Left renal pelvis (tissue), 4 donors: ENCODE results near the gene ADAMTS20. TPM values are rescaled to one million over a fixed set of nuclear protein-coding genes. Genes with fewer than 3 reads are reported as not detected.
"Not testable (repeated sequence)": the region's sequence is repeated elsewhere in the genome, so short reads cannot be mapped to it uniquely, and the experiment has no call there.

Experiments used
- DNase-seq, 4 donors: peaks; one replicate each; pipeline ENCODE4 v3.0.0-alpha.2; 2013; ENCODE audit warnings: low read depth in 4 of 4, low spot score in 3 of 4
- polyA plus RNA-seq, 4 donors: library from polyadenylated mRNA; unstranded; fragments of 120-200 nt; gene quantifications; one replicate each; pipeline ENCODE4 v1.2.1, GENCODE V29; 2013; ENCODE audit not compliant: insufficient read length in 4 of 4

ADAMTS20 gene
- under 1 TPM; 0.35 to 0.99 (median 0.75) TPM for polyA plus RNA-seq

GRCh38 chr12:43551971-43552559 lies at the start of gene ADAMTS20:
ADAMTS20 (minus strand) TSS chr12:43552203; CDS start chr12:43551921, 282 bp downstream.
- peak in 2 of 4 donors; percentile 38 to 39 for DNase-seq

GRCh38 chr12:43599708-43600107 lies 47.7 kb upstream of the ADAMTS20 start:
- no peak for DNase-seq

GRCh38 chr12:43599066-43599465 lies 47.1 kb upstream of the ADAMTS20 start:
- DNase-seq = no peak

GRCh38 chr12:43590307-43590706 lies 38.3 kb upstream of the ADAMTS20 start:
- DNase-seq = no peak

GRCh38 chr12:43586646-43587245 lies 34.7 kb upstream of the ADAMTS20 start:
- no peak for DNase-seq

GRCh38 chr12:43585676-43586075 lies 33.7 kb upstream of the ADAMTS20 start:
- no peak for DNase-seq

GRCh38 chr12:43580601-43581000 lies 28.6 kb upstream of the ADAMTS20 start:
- no peak for DNase-seq

- DNase-seq = peak in 1 of 4 donors; percentile 22
Observed at GRCh38 chr12:43579206-43579605, 27.2 kb upstream of the ADAMTS20 start.

GRCh38 chr12:43578782-43579181 lies 26.8 kb upstream of the ADAMTS20 start:
- DNase-seq = no peak

- no peak for DNase-seq
Observed at GRCh38 chr12:43577381-43577780, 25.4 kb upstream of the ADAMTS20 start.

GRCh38 chr12:43576162-43576561 lies 24.2 kb upstream of the ADAMTS20 start:
- no peak for DNase-seq

GRCh38 chr12:43571885-43572284 lies 19.9 kb upstream of the ADAMTS20 start:
- DNase-seq = no peak

GRCh38 chr12:43556057-43556456 lies 4.1 kb upstream of the ADAMTS20 start:
- no peak for DNase-seq

- peak in 1 of 4 donors; percentile 8 for DNase-seq
Observed at GRCh38 chr12:43551279-43551970, 578 bp downstream of the ADAMTS20 start.

- DNase-seq = peak in 1 of 4 donors; percentile 1
Observed at GRCh38 chr12:43550831-43551271, 1.2 kb downstream of the ADAMTS20 start.

GRCh38 chr12:43544703-43545102 lies 7.3 kb downstream of the ADAMTS20 start:
- no peak for DNase-seq

- DNase-seq = no peak
Observed at GRCh38 chr12:43540470-43540869, 11.5 kb downstream of the ADAMTS20 start.

- not testable (repeated sequence) for DNase-seq
Observed at GRCh38 chr12:43537675-43538074, 14.3 kb downstream of the ADAMTS20 start.

- no peak for DNase-seq
Observed at GRCh38 chr12:43516045-43516444, 36.0 kb downstream of the ADAMTS20 start.

GRCh38 chr12:43501703-43502102 lies 50.3 kb downstream of the ADAMTS20 start:
- no peak for DNase-seq

- no peak for DNase-seq
Observed at GRCh38 chr12:43493261-43493797, 58.7 kb downstream of the ADAMTS20 start.
